HG03103 (cell line): ENCODE measurements around the gene MTMR11.
A peak's percentile ranks its signal among the peaks of the same experiment; 100 is the strongest.
"Not testable (repeated sequence)": the region's sequence is repeated elsewhere in the genome, so short reads cannot be mapped to it uniquely, and the experiment has no call there.

Experiments used
- ATAC-seq: cut with Tn5 transposase; IDR thresholded peaks from one replicate; pipeline ENCODE4 v1.9.1; 2021; ENCODE audit warnings: low read depth; ENCODE audit not compliant: unreplicated experiment

Gene MTMR11

DNA sequence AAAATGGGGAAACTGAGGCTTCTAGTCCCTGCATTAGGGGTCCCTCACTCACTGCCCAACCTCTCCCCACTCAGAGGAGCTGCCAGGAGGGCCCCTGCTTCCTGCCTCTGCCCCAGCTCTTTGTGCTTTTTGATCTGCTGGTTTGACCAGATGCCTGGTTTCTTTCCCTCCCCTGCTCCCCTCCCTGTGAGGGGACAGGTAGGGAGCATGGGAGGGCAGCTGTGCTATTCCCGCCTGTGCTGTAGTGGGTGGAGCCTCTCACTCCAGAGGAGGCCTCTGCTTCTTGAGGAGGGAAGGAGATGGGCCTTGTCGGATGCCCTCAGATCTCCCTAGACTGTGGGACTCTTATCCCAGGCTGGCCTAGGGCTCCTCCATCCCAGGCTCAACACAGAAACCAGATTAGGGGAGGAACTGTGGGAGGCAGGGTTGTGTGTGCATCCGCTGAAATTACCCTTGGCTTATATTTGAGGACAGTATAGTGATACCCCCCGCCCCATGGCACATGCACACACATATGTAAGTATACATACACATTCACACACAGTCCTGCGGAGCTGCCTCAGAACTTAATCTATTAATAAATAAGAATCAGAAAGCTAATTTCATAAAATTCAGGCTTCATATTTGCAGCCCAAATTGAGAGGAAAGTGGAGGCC lies 32.7 kb downstream of the MTMR11 start:
- no peak for ATAC-seq

DNA sequence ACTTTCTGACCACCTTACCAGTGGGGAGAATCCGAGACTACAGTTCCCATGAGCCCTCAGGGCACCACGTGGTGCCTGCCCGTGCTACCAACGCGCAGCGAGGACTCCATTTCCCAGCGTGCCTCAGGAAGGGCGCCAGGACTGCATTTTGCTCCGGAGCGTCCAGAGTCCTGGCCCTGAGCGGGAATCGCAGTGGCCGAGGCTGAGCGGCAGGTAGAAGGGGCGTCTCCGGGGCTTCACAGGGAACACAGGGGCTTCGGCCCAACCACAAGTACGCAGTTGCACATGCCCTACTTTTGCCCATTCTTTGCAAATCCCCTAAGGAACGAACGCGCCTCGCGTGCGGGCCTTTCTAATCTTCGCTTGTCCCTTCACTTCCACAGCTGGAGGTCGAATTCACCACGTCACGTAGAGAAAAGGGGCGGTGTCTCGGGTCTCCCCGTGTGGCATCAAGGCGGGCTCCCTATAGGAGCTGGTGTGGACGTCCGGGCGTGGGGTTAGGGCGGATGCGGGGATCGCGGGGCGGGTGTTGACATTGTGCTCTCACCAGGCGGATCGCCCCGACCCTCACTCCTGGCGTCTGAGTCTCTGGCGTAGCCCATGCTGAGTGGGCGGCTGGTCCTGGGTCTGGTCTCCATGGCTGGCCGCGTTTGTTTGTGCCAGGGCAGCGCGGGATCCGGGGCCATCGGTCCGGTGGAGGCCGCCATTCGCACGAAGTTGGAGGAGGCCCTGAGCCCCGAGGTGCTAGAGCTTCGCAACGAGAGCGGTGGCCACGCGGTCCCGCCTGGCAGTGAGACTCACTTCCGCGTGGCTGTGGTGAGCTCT lies 37.0 kb downstream of the MTMR11 start, which contains the start of gene BOLA1:
BOLA1 (plus strand) TSS at position 109 of the 825 bp plus-strand sequence; CDS start at position 601, 492 bp downstream.
- peak; percentile 89 for ATAC-seq

DNA sequence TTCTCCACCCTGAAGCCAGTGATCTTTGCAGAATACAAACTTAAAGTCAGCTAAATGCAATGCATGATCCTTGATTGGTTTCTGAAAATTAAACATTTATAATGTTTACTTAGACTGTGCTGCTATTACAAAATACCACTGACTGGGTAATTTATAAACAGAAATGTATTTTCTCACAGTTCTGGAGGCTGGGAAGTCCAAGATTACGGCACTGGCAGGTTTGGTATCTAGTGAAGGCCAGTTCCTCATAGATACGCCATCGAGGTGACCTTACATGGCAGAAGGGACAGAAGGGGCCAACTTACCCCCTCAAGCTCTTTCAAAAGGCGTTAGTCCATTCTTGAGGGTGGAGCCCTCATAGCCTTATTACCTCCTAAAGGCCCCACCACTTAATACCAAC lies 40.1 kb downstream of the MTMR11 start:
- ATAC-seq, result no peak

DNA sequence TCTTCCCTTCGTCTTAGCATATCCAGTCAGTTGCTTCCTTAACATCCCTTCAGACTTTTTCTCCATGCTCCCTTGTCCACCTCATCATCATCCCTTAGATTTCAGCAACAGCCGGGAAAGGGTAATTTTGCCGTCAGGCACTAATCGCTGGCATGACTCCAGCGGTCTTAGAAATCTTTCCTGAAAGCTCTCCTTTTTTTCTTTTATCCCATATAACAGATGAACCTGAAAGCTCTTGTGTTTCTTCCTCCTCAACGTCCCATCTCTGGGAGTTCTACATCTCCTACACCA lies 47.7 kb downstream of the MTMR11 start:
- ATAC-seq, result no peak

DNA sequence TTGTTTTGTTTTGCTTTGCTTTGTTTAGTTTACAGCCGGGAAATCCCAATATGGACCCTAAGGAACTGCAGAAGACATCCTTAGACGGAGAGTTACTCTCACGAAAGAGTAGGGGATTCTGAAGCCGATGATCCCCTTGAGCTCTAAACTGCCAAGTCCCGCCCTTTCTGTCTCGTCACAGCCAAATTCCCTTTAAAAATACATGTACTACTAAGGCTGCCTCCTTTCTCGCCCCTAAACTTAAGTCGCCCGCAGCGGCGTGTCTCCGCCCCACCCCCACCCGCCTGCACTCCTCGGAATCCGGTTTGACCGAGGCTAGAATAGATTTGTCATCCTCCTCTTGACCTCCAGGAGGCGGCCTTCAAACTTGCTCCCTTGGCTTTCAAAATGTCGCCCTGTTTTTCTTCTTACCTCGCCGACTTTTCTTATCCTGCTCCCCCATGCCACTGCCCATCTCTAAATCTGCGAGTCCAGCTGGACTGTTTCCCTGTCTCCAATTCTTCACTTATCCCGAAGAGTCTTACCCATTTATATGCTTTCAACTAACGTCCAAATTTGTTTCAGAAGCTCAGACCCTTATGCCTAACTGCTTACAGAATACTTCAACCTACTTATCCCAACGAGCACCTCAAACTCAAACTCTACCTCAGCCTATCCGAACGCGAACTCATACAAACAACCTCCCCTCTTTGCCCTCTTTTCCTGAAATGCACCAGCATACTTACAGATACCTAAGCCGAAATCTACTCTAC lies 48.3 kb downstream of the MTMR11 start:
- ATAC-seq, result peak; percentile 12

DNA sequence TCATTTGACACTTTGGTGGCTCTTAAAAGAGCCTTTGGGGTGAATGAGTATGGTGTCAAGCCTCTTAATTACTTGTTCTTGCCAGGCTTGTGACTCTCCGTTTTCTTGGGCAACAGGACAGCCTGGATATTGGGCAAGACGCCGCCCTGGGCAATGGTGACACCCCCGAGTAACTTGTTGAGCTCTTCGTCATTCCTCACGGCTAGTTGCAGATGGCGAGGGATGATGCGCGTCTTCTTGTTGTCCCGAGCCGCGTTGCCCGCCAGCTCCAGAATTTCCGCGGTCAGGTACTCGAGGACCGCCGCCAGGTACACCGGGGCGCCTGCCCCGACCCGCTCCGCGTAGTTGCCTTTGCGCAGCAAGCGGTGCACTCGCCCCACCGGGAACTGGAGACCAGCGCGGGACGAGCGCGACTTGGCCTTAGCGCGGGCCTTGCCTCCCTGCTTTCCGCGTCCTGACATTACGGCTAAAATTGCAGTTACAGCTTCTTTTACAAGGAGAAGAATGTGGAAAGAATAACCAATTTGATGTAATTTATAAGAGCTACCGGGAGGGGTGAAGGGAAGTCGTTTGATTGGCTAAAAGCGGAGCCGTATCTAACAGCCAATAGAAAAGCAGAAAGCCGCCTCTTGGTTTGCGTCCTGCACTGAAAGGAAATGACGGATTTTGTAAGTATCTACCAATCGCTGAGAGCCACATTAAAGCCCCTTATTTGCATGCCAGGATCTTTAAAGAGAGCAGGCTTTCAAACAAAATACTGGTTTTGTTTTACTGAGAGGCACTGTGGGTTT lies 49.0 kb downstream of the MTMR11 start:
- peak; percentile 41 for ATAC-seq

DNA sequence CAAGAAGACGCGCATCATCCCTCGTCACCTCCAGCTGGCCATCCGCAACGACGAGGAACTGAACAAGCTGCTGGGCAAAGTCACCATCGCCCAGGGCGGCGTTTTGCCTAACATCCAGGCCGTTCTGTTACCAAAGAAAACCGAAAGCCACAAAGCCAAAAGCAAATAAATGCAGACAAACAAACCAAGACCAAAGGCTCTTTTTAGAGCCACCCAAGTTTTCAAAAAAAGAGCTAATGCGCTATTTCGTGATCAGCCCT lies 49.6 kb downstream of the MTMR11 start:
- not testable (repeated sequence) for ATAC-seq

DNA sequence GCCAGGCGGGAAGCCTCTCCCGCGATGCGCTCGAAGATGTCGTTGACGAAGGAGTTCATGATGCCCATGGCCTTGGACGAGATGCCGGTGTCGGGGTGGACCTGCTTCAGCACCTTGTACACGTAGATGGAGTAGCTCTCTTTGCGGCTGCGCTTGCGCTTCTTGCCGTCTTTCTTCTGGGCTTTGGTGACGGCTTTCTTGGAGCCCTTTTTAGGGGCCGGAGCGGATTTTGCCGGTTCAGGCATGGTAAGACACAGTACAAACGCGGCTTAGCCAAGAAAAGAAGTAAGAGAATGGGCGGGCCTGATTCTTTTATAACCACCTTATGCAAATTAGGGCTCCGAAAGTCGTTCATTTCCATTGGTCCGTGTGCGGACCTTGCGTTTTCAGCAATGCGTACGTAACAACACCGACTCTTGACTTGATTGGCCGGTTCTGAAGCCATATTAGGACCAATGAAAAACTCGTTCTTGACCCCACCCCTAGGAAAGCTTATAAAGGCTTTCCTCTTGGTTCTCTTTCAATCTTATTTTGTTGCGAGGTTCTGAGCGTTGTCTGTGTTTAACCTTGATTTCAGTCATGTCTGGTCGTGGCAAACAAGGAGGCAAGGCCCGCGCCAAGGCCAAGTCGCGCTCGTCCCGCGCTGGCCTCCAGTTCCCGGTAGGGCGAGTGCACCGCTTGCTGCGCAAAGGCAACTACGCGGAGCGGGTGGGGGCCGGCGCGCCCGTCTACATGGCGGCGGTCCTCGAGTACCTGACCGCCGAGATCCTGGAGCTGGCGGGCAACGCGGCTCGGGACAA lies 50.1 kb downstream of the MTMR11 start:
- ATAC-seq, result peak; percentile 48

DNA sequence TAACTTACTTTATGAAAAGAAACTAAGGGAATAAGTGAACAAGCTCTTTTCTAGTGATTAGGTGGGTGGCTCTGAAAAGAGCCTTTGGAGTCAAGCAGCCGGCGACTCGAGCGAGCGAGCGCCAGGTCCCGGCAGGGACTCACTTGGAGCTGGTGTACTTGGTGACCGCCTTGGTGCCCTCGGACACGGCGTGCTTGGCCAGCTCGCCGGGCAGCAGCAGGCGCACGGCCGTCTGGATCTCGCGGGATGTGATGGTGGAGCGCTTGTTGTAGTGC lies 50.6 kb downstream of the MTMR11 start:
- ATAC-seq, result not testable (repeated sequence)

DNA sequence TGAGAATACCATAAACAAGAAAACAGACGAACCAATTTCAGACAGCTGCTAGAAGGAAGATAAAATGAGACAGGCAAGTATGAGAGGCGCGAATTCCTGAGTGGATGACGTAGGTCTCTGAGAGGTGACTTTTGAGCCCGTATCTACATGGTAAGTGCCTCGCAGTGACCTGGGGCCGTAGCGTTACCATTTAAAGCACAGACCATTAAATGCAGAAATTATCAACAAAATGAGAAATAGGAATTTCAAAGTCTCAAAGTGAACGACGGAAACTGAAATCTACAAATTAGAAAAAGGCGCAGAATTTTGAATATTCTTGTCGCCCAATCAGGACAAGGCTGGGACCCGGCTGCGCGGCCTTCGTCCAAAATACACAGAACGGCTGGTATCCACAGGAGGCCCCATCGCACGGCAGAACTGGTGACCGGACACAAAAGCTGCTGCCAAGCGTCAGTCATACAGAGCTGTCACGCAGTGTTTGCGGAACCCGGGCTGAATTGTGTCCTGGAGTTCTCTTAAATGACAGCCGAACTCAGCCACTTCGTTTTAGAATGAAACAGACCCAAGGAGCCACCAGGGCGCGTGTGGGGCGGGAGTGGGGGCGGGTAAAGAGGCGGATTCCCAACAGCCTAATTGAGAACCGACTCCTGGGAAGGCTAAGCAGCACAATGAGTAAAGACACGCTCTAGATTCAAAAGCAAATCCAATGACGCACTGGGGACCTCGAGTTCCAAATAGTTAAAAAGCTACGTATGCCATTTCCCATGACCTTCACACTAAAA lies 51.1 kb downstream of the MTMR11 start:
- ATAC-seq, result no peak

DNA sequence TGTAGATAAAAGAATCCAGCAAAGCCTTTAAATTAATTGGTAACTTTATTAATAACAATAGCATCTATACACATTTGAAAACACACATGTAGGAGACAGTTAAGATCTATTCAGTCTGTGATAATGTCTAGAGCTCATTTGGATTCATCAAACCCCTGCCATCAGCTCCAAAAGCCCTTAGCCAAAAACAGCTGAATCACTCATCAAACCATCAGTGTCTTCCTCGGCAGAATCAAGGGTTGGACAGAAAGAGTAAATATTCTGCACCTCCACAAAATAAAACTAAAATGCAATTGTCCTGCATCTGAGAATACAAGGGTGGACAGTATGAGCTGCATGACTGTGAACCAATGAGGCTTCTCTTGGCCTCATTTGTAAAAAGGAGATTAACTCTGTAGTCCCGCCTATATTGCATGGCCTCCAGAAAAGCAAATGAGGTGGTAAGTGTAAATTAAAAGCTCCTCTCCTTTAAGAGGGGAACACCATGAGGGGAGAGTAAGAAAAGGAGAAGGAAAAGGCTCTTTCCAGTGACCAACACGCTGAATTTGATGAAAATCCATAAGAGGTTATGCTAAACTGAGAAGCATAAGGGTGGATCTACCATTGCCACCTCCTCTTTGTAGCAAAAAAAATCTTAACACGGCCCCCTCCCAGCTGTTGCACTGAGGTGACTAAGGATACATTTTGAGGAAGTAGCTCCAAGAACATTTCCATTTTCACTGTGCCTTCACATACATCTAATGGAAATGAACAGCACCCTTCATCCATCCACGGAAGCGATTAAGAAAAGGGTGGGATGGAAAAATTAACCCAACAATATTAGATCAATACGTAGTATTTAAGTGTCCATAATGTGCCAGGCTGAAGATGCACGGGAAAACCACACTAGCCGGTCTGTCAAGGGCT lies 52.0 kb downstream of the MTMR11 start:
- no peak for ATAC-seq

DNA sequence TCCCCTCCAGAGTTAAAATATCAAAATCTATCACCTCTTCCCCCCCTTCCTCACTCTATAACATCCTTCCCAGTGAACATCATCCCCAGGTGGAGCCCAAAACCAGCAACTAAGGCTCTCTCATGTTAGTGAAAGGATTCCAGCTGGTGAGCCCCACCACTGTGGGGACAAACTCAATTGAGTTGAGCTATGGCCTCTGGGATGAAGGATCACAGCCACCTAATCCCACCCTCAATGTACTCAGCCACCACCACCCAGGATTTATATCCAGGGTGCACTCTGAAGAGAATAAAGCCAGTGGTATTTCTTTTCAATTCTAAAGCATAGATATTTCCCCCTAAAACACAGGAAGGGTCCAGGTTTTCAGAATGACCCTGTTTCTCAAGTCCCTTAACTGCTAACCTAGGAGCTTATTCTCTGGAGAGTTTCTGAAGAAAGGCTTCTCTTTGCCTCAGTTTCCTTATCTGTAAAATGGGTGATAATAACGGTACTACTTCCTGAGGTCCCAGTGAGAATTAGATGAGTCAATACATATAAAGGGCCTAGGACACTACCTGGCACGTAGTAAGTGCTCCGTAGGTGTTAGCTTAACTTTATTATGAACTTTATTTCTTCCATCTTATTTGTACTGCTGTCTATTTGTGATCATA lies 53.0 kb downstream of the MTMR11 start:
- ATAC-seq, result no peak

DNA sequence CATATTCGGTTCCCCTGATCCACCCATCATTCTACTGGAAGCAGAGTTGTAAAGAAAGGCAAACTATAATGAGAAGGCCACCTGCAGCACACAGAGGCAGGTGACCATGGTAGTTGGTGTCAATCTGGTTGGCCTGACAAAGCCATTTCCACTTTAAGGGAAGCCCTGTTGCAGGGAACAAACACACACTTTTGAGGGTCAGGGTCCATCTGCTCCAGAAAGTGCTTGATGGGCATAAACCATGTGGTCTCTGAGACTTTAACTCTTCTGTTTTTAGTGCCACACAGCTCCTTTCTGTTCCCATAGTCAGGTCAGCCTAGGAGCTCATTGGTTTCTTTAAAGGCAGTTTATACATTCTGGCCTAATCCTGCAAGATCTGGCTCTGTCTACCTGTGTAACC lies 54.8 kb downstream of the MTMR11 start:
- ATAC-seq, result no peak

DNA sequence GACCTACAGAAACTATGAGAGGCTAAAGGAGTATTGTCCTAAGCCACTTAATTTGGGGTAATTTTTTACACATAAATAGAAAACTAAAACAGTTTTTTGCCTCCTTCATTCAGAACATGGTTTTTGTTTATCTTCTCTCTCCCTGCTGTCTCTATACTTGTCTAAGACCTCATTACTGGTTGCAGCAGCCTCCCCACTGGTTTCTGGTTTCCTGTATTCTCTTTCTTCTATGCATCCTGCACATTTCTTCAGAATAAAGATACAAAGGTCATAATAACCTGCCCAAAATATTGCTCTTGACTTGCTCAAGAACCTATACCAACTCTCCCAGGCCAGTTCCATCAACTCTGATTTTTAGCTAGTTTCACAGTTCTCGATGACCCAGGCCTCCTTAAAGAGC lies 57.1 kb downstream of the MTMR11 start:
- no peak for ATAC-seq
